OCI-LY1 (cell line): Measurements from ENCODE around the gene DUSP6.

Source experiments
- H2AFZ ChIP-seq: fragments of 200-600 bp; sonication (generic), shearing (Covaris generic); 2 replicates; pipeline ENCODE4 v1.6.0; 2014; ENCODE audit warnings: antibody characterized with exemption, mild to moderate bottlenecking, low read length
- H3F3A ChIP-seq: fragments of 200-600 bp; sonication (generic), shearing (Covaris generic); 2 replicates; pipeline ENCODE4 v1.6.0; 2014; ENCODE audit warnings: mild to moderate bottlenecking, antibody characterized with exemption, low read length, moderate library complexity; ENCODE audit not compliant: insufficient read depth
- H3K27ac ChIP-seq: fragments of 200-600 bp; sonication (generic); 2 replicates; pipeline ENCODE4 v1.5.1; 2014; ENCODE audit warnings: low read length, mixed run types, mild to moderate bottlenecking, low read depth; ENCODE audit not compliant: poor library complexity, severe bottlenecking
- H3K27me3 ChIP-seq: fragments of 200-600 bp; sonication (generic); 2 replicates; pipeline ENCODE4 v1.6.0; 2014; ENCODE audit warnings: antibody characterized with exemption, mild to moderate bottlenecking, low read length, moderate library complexity; ENCODE audit not compliant: insufficient read depth
- H3K36me3 ChIP-seq: fragments of 200-600 bp; sonication (generic); 2 replicates; pipeline ENCODE4 v1.6.1; 2014; ENCODE audit warnings: mild to moderate bottlenecking, antibody characterized with exemption, low read length, moderate library complexity, mixed read lengths; ENCODE audit not compliant: insufficient read depth
- H3K4me1 ChIP-seq: fragments of 200-600 bp; sonication (generic); 2 replicates; pipeline ENCODE4 v1.5.1; 2014; ENCODE audit warnings: mild to moderate bottlenecking, low read length, moderate library complexity; ENCODE audit not compliant: insufficient read depth, severe bottlenecking
- H3K4me2 ChIP-seq: fragments of 200-600 bp; sonication (generic), shearing (Covaris generic); 2 replicates; pipeline ENCODE4 v1.6.1; 2014; ENCODE audit warnings: low read length
- H3K4me3 ChIP-seq: fragments of 200-600 bp; sonication (generic); 2 replicates; pipeline ENCODE4 v1.5.1; 2014; ENCODE audit warnings: low read length, low read depth, mild to moderate bottlenecking, mixed read lengths; ENCODE audit not compliant: poor library complexity, severe bottlenecking
- H3K79me2 ChIP-seq: fragments of 200-600 bp; shearing (Covaris generic); 2 replicates; pipeline ENCODE4 v1.6.1; 2016; ENCODE audit warnings: mixed run types, low read length, mixed read lengths; ENCODE audit not compliant: insufficient read depth
- H3K9ac ChIP-seq: fragments of 200-600 bp; sonication (generic), shearing (Covaris generic); 2 replicates; pipeline ENCODE4 v1.6.1; 2014; ENCODE audit warnings: mild to moderate bottlenecking, low read length, mixed read lengths
- H3K9me2 ChIP-seq: fragments of 200-600 bp; sonication (generic), shearing (Covaris generic); 2 replicates; pipeline ENCODE4 v1.6.1; 2014; ENCODE audit warnings: low read depth, mild to moderate bottlenecking, low read length, mixed read lengths
- H3K9me3 ChIP-seq: fragments of 200-600 bp; shearing (Covaris generic); 2 replicates; pipeline ENCODE4 v1.6.1; 2014; ENCODE audit warnings: low read length, mixed read lengths
- H4K20me1 ChIP-seq: fragments of 200-600 bp; sonication (generic), shearing (Covaris generic); 2 replicates; pipeline ENCODE4 v1.6.0; 2016; ENCODE audit warnings: mild to moderate bottlenecking, low read length; ENCODE audit not compliant: insufficient read depth
- CTCF ChIP-seq: fragments of 200-600 bp; sonication (generic), shearing (Covaris generic); IDR thresholded peaks from 2 replicates; pipeline ENCODE4 v1.5.1; 2017; ENCODE audit warnings: mild to moderate bottlenecking, antibody characterized with exemption, low read length, moderate library complexity, mixed read lengths
- EZH2 ChIP-seq: fragments of 200-600 bp; sonication (generic), shearing (Covaris generic); IDR thresholded peaks from 2 replicates; pipeline ENCODE4 v1.8.0; 2017; ENCODE audit warnings: borderline replicate concordance, mixed run types, mild to moderate bottlenecking, antibody characterized with exemption, low read length, moderate library complexity, mixed read lengths

The DUSP6 gene

DNA sequence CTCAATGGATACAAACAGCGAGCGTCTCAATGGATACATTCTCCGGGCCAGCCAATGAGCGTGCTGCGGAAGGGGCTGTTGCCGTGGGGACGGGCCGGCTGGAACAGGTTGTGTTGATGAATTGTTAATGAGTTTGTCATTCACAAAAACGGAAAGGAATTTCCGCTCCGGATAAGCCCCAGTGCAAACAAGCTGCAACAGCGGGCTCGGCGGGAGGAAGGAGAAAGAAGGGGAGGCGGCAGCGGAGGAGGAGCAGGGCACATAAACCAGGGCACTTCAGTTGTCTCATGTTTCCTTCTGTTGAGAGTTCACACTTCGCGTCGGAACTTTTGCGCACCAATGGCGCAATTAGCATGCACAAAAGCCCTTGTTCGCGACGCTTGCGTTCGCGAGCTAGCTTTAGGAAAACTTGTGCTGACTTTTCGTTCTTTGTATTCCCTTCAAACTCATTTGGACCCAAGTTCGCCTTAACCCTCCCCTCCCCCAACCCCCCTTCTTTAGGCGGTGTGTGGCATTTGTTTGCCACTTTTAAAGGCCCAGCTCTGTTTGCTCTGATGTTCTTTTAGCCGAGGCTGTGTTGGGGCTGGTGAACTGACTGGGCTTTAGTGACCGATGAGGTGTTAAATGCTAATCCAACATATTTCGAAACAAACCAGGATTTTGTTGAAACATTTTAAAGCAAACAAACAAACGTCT lies at the start of gene DUSP6:
Gene DUSP6, minus strand, starts transcription at position 10 of the 696 bp plus-strand sequence. CDS start 462 bp downstream, outside the sequence.
- H3K79me2 ChIP-seq = no peaks in the 10 kb centered on the region
- peak within 1 kb of the TSS; percentile 42 for H3K27ac ChIP-seq
- no peaks in the 10 kb centered on the region for H3K27me3 ChIP-seq
- no peaks in the 10 kb centered on the region for H3K9me3 ChIP-seq
- no peaks in the 10 kb centered on the region for H3K36me3 ChIP-seq
- H3K9me2 ChIP-seq = no peaks in the 10 kb centered on the region
- H3K9ac ChIP-seq = peak within 1 kb of the TSS; percentile 58; the same call in 1 of the 2 replicates
- no peak for TF ChIP-seq CTCF
- TF ChIP-seq EZH2 = no peak
- peaks cover 54% of the 10 kb centered on the region for H3K4me1 ChIP-seq
- H4K20me1 ChIP-seq = no peaks in the 10 kb centered on the region
- peak within 1 kb of the TSS; percentile 65 for H3K4me3 ChIP-seq
- peak within 1 kb of the TSS; percentile 84 for H3K4me2 ChIP-seq
- no peak within 1 kb of the TSS for H2AFZ ChIP-seq
- no peaks in the 10 kb centered on the region for H3F3A ChIP-seq

GRCh38 chr12:89401433-89402058 lies 49.2 kb upstream of the DUSP6 start:
- no peaks in the 10 kb centered on the region for H3K36me3 ChIP-seq
- no peaks in the 10 kb centered on the region for H3K79me2 ChIP-seq
- no peak overlapping the region for H2AFZ ChIP-seq
- H3F3A ChIP-seq = no peaks in the 10 kb centered on the region
- H3K9ac ChIP-seq = no peak overlapping the region
- H3K27ac ChIP-seq = no peak overlapping the region
- H3K4me2 ChIP-seq = no peak overlapping the region
- no peaks in the 10 kb centered on the region for H3K4me1 ChIP-seq
- no peak overlapping the region for H3K4me3 ChIP-seq
- H3K9me2 ChIP-seq = no peaks in the 10 kb centered on the region
- no peaks in the 10 kb centered on the region for H3K27me3 ChIP-seq
- no peak for TF ChIP-seq EZH2
- TF ChIP-seq CTCF = no peak
- no peaks in the 10 kb centered on the region for H3K9me3 ChIP-seq
- H4K20me1 ChIP-seq = no peaks in the 10 kb centered on the region

- TF ChIP-seq EZH2 (no peak), CTCF (no peak)
Observed at GRCh38 chr12:89400415-89400814, 48.1 kb upstream of the DUSP6 start.

More at GRCh38 chr12:89400415-89400814, 48.1 kb upstream of the DUSP6 start:
- Histone ChIP-seq H3K9me3 (no peaks in the 10 kb centered on the region), H2AFZ (no peak overlapping the region), H3K27ac (no peak overlapping the region), H3K4me1 (no peaks in the 10 kb centered on the region), H3K79me2 (no peaks in the 10 kb centered on the region), H4K20me1 (no peaks in the 10 kb centered on the region), H3K4me3 (no peak overlapping the region), H3F3A (no peaks in the 10 kb centered on the region), H3K36me3 (no peaks in the 10 kb centered on the region), H3K9ac (no peak overlapping the region), H3K4me2 (no peak overlapping the region), H3K9me2 (no peaks in the 10 kb centered on the region), H3K27me3 (no peaks in the 10 kb centered on the region)
